ENCODE data around the gene LIMCH1. TPM values are rescaled to one million over a fixed set of nuclear protein-coding genes. Genes with fewer than 3 reads are reported as not detected.

Gene LIMCH1
- polyA plus RNA-seq, 1 of the 3 experiments (the other 2 are of a cell fraction) = 1.2 TPM

DNA sequence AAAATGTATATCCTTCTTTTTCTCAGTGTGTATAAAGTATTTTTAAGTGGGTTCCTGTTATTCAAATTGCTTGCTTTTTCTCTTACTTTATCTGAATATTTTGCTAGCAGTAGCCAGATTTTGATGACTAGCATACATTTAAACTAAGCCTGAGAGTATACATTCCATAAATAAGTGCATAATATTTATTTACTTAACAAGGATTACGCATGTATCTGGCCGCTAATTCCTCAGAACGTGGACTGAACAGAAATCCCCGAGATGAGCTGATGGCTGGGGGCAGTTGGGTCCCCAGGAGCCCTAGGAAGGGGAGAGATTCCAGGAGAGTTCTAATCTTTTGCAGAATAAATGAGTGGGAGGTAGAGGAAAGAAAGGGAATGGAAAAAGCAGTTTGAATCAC, 119.6 kb downstream of the LIMCH1 start:
- Histone ChIP-seq H3F3A (replicated peaks; ENCODE audit: insufficient read depth) (no peaks in the 10 kb centered on the region), H3K4me2 (no peak overlapping the region), H2AFZ (ENCODE audit: low read depth) (no peak overlapping the region), H3K27ac (ENCODE audit: low read depth in 2 of 2, low read length in 1 of 2) (no peak overlapping the region), H3K9me2 (no peaks in the 10 kb centered on the region), H4K20me1 (ENCODE audit: insufficient read depth) (no peaks in the 10 kb centered on the region), H3K9me3 (no peaks in the 10 kb centered on the region), H3K9ac (no peak overlapping the region), H3K27me3 (ENCODE audit: insufficient read depth) (no peaks in the 10 kb centered on the region), H3K79me2 (ENCODE audit: insufficient read depth) (no peaks in the 10 kb centered on the region), H3K4me1 (ENCODE audit: control insufficient read depth in 1 of 2, insufficient read depth in 2 of 2, low read depth in 1 of 2, low read length in 1 of 2) (peaks cover 0 to 3% of the 10 kb centered on the region in 2 experiments; a peak in 1 of 4 replicates), H3K4me3 (ENCODE audit: low read depth in 2 of 2, low read length in 1 of 2) (no peak overlapping the region), H3K36me3 (replicated peaks in 1 of 2; ENCODE audit: control insufficient read depth in 1 of 2, insufficient read depth in 2 of 2, low read length in 1 of 2) (no peaks in the 10 kb centered on the region)
- POLR2A ChIA-PET = interaction anchor here (0.8 kb wide), 1 partner anchor 10 kb away, joined by 4 read pairs; no protein-coding TSS in a partner anchor
- WGBS (ENCODE audit: low lambda C conversion rate) = 61% methylated on average over 4 of the region's 4 CpGs
- CTCF ChIA-PET = interaction anchor here (0.7 to 1.0 kb wide), 4 partner anchors 13 to 370 kb away, joined by 3 to 4 read pairs (median 4); no protein-coding TSS in a partner anchor
- DNase-seq = no peak
- no peak for TF ChIP-seq FOXJ3 (CRISPR knock-in tag; IDR thresholded peaks at IDR 0.05)
- TF ChIP-seq MXI1 (IDR thresholded peaks at IDR 0.05; ENCODE audit: low read depth, low read length) = no peak
- no peak for TF ChIP-seq GABPA (IDR thresholded peaks at IDR 0.05; ENCODE audit: low read depth)
- no peak for TF ChIP-seq JUND (IDR thresholded peaks at IDR 0.05)
- TF ChIP-seq, protein P1, sequence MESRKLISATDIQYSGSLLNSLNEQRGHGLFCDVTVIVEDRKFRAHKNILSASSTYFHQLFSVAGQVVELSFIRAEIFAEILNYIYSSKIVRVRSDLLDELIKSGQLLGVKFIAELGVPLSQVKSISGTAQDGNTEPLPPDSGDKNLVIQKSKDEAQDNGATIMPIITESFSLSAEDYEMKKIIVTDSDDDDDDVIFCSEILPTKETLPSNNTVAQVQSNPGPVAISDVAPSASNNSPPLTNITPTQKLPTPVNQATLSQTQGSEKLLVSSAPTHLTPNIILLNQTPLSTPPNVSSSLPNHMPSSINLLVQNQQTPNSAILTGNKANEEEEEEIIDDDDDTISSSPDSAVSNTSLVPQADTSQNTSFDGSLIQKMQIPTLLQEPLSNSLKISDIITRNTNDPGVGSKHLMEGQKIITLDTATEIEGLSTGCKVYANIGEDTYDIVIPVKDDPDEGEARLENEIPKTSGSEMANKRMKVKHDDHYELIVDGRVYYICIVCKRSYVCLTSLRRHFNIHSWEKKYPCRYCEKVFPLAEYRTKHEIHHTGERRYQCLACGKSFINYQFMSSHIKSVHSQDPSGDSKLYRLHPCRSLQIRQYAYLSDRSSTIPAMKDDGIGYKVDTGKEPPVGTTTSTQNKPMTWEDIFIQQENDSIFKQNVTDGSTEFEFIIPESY (IDR thresholded peaks at IDR 0.05; ENCODE audit: borderline replicate concordance, low read depth) = no peak
- TF ChIP-seq TAF1 (IDR thresholded peaks at IDR 0.05; ENCODE audit: borderline replicate concordance, low read depth, low read length) = no peak
- TF ChIP-seq MAX (IDR thresholded peaks at IDR 0.05; ENCODE audit: low read depth) = no peak
- TF ChIP-seq RCOR1 (IDR thresholded peaks at IDR 0.05; ENCODE audit: low read length) = no peak
- no peak for TF ChIP-seq TEAD4 (IDR thresholded peaks at IDR 0.05; ENCODE audit: borderline replicate concordance, insufficient read depth)
- TF ChIP-seq RXRA (IDR thresholded peaks at IDR 0.05; ENCODE audit: borderline replicate concordance, low read depth) = no peak
- TF ChIP-seq, protein P2, sequence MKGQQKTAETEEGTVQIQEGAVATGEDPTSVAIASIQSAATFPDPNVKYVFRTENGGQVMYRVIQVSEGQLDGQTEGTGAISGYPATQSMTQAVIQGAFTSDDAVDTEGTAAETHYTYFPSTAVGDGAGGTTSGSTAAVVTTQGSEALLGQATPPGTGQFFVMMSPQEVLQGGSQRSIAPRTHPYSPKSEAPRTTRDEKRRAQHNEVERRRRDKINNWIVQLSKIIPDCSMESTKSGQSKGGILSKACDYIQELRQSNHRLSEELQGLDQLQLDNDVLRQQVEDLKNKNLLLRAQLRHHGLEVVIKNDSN (IDR thresholded peaks at IDR 0.05; ENCODE audit: borderline replicate concordance, low read depth) = no peak
- TF ChIP-seq, protein P3, sequence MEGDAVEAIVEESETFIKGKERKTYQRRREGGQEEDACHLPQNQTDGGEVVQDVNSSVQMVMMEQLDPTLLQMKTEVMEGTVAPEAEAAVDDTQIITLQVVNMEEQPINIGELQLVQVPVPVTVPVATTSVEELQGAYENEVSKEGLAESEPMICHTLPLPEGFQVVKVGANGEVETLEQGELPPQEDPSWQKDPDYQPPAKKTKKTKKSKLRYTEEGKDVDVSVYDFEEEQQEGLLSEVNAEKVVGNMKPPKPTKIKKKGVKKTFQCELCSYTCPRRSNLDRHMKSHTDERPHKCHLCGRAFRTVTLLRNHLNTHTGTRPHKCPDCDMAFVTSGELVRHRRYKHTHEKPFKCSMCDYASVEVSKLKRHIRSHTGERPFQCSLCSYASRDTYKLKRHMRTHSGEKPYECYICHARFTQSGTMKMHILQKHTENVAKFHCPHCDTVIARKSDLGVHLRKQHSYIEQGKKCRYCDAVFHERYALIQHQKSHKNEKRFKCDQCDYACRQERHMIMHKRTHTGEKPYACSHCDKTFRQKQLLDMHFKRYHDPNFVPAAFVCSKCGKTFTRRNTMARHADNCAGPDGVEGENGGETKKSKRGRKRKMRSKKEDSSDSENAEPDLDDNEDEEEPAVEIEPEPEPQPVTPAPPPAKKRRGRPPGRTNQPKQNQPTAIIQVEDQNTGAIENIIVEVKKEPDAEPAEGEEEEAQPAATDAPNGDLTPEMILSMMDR (IDR thresholded peaks at IDR 0.05) = no peak
- TF ChIP-seq, protein P4, sequence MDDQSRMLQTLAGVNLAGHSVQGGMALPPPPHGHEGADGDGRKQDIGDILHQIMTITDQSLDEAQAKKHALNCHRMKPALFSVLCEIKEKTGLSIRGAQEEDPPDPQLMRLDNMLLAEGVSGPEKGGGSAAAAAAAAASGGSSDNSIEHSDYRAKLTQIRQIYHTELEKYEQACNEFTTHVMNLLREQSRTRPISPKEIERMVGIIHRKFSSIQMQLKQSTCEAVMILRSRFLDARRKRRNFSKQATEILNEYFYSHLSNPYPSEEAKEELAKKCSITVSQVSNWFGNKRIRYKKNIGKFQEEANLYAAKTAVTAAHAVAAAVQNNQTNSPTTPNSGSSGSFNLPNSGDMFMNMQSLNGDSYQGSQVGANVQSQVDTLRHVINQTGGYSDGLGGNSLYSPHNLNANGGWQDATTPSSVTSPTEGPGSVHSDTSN (IDR thresholded peaks at IDR 0.05) = no peak
- no peak for TF ChIP-seq YY1 (IDR thresholded peaks at IDR 0.05; ENCODE audit: low read depth)
- TF ChIP-seq RFX5 (IDR thresholded peaks at IDR 0.05; ENCODE audit: low read length) = no peak
